B cell (primary cell): ENCODE data around the gene CHMP6. TPM values are rescaled to one million over a fixed set of nuclear protein-coding genes. Genes with fewer than 3 reads are reported as not detected.

Source experiments
- ATAC-seq: fragments of 200-7000 bp; cut with Tn5 transposase; one replicate; pipeline ENCODE4 v1.10.0; 2021; ENCODE audit warnings: low read depth, mild to moderate bottlenecking, moderate number of reproducible peaks, moderate library complexity
- CTCF ChIA-PET: fragments of 350-600 bp; sonication (Branson Sonifier 250); formaldehyde crosslinking; loops from one replicate; lab custom pipeline; 2021; ENCODE audit warnings: antibody characterized with exemption, inconsistent platforms; lab: Charles Lee
- POLR2A ChIA-PET: fragments of 350-600 bp; sonication (Branson Sonifier 250); formaldehyde crosslinking; loops from one replicate; lab custom pipeline; 2021; ENCODE audit warnings: antibody characterized with exemption; lab: Charles Lee
- DNase-seq: peaks from one replicate; pipeline ENCODE4 v3.0.0; 2013
- H2AFZ ChIP-seq: 2 replicates; pipeline ENCODE4 v1.6.1; 2012; ENCODE audit warnings: mild to moderate bottlenecking, low read depth, low read length; ENCODE audit not compliant: insufficient read depth, poor library complexity, severe bottlenecking
- H3K27ac ChIP-seq, 2 donors: 1 replicate in 1 of 2; 2 replicates in 1 of 2; pipeline ENCODE4 v1.5.1; 2012 to 2013; ENCODE audit warnings: low read length in 2 of 2, mild to moderate bottlenecking in 2 of 2, moderate library complexity in 1 of 2
- H3K27me3 ChIP-seq, 4 experiments: fragments of 200-600 bp in 1 of 4; sonication (generic) in 1 of 4; replicated peaks in 1 of 4; 1 replicate in 2 of 4; 2 replicates in 2 of 4; pipeline versions ENCODE4 v1.6.1 to v1.7.0; 2013 to 2016; ENCODE audit warnings: low read length in 3 of 4, mild to moderate bottlenecking in 2 of 4, mixed read lengths in 1 of 4, moderate library complexity in 1 of 4; ENCODE audit not compliant: insufficient read depth in 4 of 4, control insufficient read depth in 3 of 4; ENCODE audit errors: control extremely low read depth in 1 of 4
- H3K36me3 ChIP-seq, 2 experiments: replicated peaks in 1 of 2; 1 replicate in 1 of 2; 2 replicates in 1 of 2; pipeline versions ENCODE4 v1.6.1 to v1.7.1; 2013; ENCODE audit warnings: low read length in 1 of 2; ENCODE audit not compliant: insufficient read depth in 2 of 2, control insufficient read depth in 1 of 2; ENCODE audit errors: control extremely low read depth in 1 of 2, extremely low read depth in 1 of 2
- H3K4me1 ChIP-seq, 2 donors: fragments of 200-600 bp in 1 of 2; sonication (generic) in 1 of 2; 1 replicate in 1 of 2; 2 replicates in 1 of 2; pipeline versions ENCODE4 v1.5.1 to v1.6.1; 2013 to 2017; ENCODE audit warnings: low read length in 2 of 2; ENCODE audit not compliant: control insufficient read depth in 2 of 2, insufficient read depth in 2 of 2
- H3K4me2 ChIP-seq: replicated peaks from 2 replicates; pipeline ENCODE3; 2012; ENCODE audit warnings: mild to moderate bottlenecking, low read depth, low read length; ENCODE audit not compliant: poor library complexity, severe bottlenecking
- H3K4me3 ChIP-seq, 5 experiments: fragments of 200-600 bp in 1 of 5; sonication (generic) in 1 of 5; 1 replicate in 3 of 5; 2 replicates in 2 of 5; pipeline versions ENCODE4 v1.5.1 to v1.7.0; 2011 to 2016; ENCODE audit warnings: low read length in 4 of 5, mild to moderate bottlenecking in 4 of 5, low read depth in 2 of 5, control low read depth in 1 of 5, moderate library complexity in 1 of 5; ENCODE audit not compliant: insufficient read depth in 1 of 5; ENCODE audit errors: control extremely low read depth in 1 of 5, extremely low read depth in 1 of 5
- H3K79me2 ChIP-seq: fragments of 200-600 bp; sonication (generic); one replicate; pipeline ENCODE4 v1.6.0; 2016; ENCODE audit warnings: low read length; ENCODE audit not compliant: control insufficient read depth, insufficient read depth
- H3K9ac ChIP-seq: fragments of 200-600 bp; sonication (generic); 2 replicates; pipeline ENCODE4 v1.6.1; 2017; ENCODE audit warnings: mild to moderate bottlenecking, low read length, moderate library complexity
- H3K9me3 ChIP-seq, 3 donors: one replicate each; pipeline versions ENCODE4 v1.6.1 to v1.7.1; 2013; ENCODE audit warnings: low read length in 2 of 3; ENCODE audit not compliant: control insufficient read depth in 2 of 3, insufficient read depth in 1 of 3; ENCODE audit errors: control extremely low read depth in 1 of 3
- H4K20me1 ChIP-seq: 2 replicates; pipeline ENCODE4 v1.6.0; 2012; ENCODE audit warnings: mild to moderate bottlenecking, low read length; ENCODE audit not compliant: insufficient read depth, control insufficient read depth, poor library complexity, severe bottlenecking
- H3K27ac Mint-ChIP-seq: one replicate; pipeline ENCODE4 v1.8.0; 2021; ENCODE audit warnings: mixed read lengths
- H3K27me3 Mint-ChIP-seq: one replicate; pipeline ENCODE4 v1.8.0; 2021; ENCODE audit warnings: mixed read lengths
- H3K4me1 Mint-ChIP-seq: one replicate; pipeline ENCODE4 v1.8.0; 2021; ENCODE audit warnings: mixed read lengths
- H3K4me3 Mint-ChIP-seq: one replicate; pipeline ENCODE4 v1.8.0; 2021; ENCODE audit warnings: mixed read lengths
- H3K9me3 Mint-ChIP-seq: one replicate; pipeline ENCODE4 v1.8.0; 2022; ENCODE audit warnings: mixed read lengths; ENCODE audit not compliant: insufficient read depth
- EZH2 ChIP-seq: IDR thresholded peaks from 2 replicates; pipeline ENCODE4 v1.6.1; 2012; ENCODE audit warnings: borderline replicate concordance, low read depth, mild to moderate bottlenecking, moderate library complexity, low read length; ENCODE audit not compliant: insufficient read depth, poor library complexity, severe bottlenecking
- WGBS: methylation state at CpG from one replicate; pipeline ENCODE4 v1.1.5; 2013; ENCODE audit warnings: missing lambda C conversion rate; ENCODE audit not compliant: insufficient coverage; 5-methylcytosine and 5-hydroxymethylcytosine counted together
- intact Hi-C: fragments of 100-400 bp; cut with micrococcal nuclease; formaldehyde crosslinking; loops from one replicate; pipeline ENCODE4 v1.10.0; 2022
- polyA plus RNA-seq: library from polyadenylated mRNA; depleted of rRNA; stranded (reverse); fragments of >200 nt; gene quantifications from 2 replicates; pipeline ENCODE4 v1.2.3, GENCODE V29; 2012
- total RNA-seq, 2 donors: library from RNA; stranded (reverse); fragments of 120-200 nt in 1 of 2; gene quantifications; 1 replicate in 1 of 2; 2 replicates in 1 of 2; pipeline versions ENCODE4 v1.2.3 to v1.2.4, GENCODE V29; 2013 to 2022
- TF ChIP-seq, protein P1 (sequence below): fragments of 200-600 bp; IDR thresholded peaks from one replicate; pipeline ENCODE4 v1.8.0; 2022; ENCODE audit warnings: antibody characterized with exemption, mild to moderate bottlenecking

The CHMP6 gene
- total and polyA plus RNA-seq, 2 donors (not counting 1 experiment from before 2014, with no cell fraction given), result 21.2 to 46.2 TPM

DNA sequence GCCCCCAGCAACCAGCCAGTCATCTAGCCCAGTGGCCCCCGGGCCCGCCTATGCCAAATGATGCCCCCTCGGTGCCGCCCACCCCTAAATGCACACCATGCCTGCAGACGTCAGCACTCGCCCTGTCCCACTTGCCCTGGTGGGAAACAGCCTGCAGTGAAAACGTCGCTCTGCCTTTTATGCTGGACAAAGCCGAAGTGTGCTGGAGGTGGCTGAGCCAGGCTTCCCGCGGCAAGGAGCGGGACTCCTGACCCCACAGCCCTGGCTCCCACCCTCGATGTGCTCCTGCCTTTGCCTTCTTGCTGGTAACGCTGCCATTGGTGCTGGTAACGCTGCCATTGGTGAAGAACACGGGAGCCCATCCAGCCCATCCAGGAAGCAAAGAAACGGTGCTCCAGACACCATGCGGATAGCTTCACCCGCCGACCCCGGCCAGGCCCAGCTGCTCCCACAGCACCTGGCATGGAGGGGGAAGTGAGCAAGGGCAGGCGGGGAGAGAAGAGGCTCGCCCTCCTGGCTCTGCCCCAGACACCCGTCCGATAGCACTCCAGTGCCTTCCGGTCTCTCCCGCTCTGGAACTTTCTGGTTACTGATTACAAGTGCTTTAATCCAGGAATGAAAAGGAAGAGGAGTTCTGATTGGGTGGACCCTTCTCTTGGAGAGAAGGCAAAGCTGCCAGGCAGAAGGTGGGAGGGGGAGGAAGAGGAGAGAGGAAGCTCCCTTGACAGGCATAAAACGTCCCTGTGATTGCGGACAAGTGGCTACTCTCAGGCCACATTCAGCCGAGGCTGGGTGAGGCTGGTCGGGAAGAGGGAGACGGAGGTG is 39.3 kb downstream of the CHMP6 start:
- H3K27ac Mint-ChIP-seq, result no peak overlapping the region

More for the DNA sequence above, 39.3 kb downstream of the CHMP6 start:
- peaks cover 12 to 14% of the 10 kb centered on the region in 2 donors for H3K4me1 ChIP-seq
- peaks cover 0 to 32% (median 3%) of the 10 kb centered on the region in 3 donors for H3K9me3 ChIP-seq
- TF ChIP-seq EZH2, result no peak
- TF ChIP-seq, protein P1, sequence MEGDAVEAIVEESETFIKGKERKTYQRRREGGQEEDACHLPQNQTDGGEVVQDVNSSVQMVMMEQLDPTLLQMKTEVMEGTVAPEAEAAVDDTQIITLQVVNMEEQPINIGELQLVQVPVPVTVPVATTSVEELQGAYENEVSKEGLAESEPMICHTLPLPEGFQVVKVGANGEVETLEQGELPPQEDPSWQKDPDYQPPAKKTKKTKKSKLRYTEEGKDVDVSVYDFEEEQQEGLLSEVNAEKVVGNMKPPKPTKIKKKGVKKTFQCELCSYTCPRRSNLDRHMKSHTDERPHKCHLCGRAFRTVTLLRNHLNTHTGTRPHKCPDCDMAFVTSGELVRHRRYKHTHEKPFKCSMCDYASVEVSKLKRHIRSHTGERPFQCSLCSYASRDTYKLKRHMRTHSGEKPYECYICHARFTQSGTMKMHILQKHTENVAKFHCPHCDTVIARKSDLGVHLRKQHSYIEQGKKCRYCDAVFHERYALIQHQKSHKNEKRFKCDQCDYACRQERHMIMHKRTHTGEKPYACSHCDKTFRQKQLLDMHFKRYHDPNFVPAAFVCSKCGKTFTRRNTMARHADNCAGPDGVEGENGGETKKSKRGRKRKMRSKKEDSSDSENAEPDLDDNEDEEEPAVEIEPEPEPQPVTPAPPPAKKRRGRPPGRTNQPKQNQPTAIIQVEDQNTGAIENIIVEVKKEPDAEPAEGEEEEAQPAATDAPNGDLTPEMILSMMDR, result no peak
- no peak overlapping the region for H3K4me2 ChIP-seq
- no peak for ATAC-seq
- H2AFZ ChIP-seq, result no peak overlapping the region
- H3K9me3 Mint-ChIP-seq, result no peaks in the 10 kb centered on the region
- intact Hi-C loops, result loop anchor here (5.0 kb wide), 1 partner anchor 39 kb away; the partner anchor contains the start of gene CHMP6
- no peak overlapping the region for H3K27ac ChIP-seq
- no peak overlapping the region for H3K4me3 Mint-ChIP-seq
- CTCF ChIA-PET, result no interaction called here
- WGBS, result 77% methylated on average over 32 of the region's 32 CpGs
- peaks cover 48% of the 10 kb centered on the region for H3K27me3 Mint-ChIP-seq
- no peak for DNase-seq
- no peak overlapping the region for H3K4me3 ChIP-seq
- no peaks in the 10 kb centered on the region for H4K20me1 ChIP-seq
- no peaks in the 10 kb centered on the region for H3K36me3 ChIP-seq
- POLR2A ChIA-PET, result no interaction called here
- no peak overlapping the region for H3K9ac ChIP-seq
- peaks cover 0 to 52% (median 9%) of the 10 kb centered on the region in 4 experiments for H3K27me3 ChIP-seq
- no peaks in the 10 kb centered on the region for H3K79me2 ChIP-seq
- H3K4me1 Mint-ChIP-seq, result peaks cover 12% of the 10 kb centered on the region
